ENCODE results near the gene LMNA.

The LMNA gene

DNA sequence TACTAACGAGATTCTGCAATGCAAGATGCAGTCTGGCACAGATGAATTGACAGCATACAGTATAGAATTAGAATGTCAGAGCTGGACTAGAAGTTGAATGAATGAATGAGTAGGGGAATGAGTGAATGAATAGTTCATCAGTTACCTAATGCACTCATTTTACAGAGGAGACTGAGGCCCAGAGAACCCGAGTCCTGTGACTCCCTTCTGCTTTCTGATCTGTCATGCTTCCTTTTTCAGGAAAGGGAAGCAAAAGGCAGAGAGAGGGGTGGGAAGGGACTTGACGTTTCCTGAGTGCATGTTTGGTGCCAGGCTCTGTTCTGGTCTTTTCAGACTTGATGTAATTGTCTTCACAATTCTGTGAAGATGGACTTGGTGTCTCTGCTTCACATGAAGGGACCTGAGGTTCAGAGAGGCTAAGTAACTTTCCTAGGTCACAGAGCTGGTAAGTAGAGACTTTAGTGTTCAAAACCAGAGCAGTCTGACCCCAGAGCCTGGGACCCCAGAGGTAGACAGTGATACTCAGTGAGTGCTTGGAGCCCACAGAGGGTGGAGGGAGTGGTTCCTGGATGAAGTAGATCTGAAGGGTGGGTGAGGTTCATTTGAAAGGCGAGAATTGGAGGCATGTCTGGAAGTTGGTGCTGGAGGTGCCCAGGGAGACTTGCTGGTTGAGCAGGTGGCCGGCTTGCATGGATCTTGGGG lies 24.2 kb upstream of the LMNA start:
- no peak for TF ChIP-seq GATA1 (IDR thresholded peaks at IDR 0.05; ENCODE audit: low read depth, low read length)
- TF ChIP-seq POLR2A (IDR thresholded peaks at IDR 0.05; ENCODE audit: low read length): no peak
- DNase-seq: no peak

DNA sequence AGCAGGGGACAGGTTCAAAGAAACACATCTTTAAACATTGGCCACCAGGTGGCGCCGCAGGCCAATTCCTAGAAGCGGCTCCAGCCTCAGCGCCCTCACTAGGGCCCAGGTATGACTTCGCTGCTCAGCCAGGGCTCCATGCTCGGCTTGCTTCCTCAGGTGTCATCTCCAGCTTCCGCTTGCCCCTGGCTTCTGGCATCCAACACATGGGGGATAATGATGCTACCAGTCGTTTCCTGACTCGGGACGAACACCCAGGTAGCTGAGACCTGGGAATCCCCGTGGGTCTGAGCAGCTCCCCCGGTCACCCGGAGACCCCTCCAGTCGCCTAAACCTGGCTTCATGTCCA lies 23.7 kb upstream of the LMNA start:
- DNase-seq: peak; percentile 82 to 92
- TF ChIP-seq GATA1 (IDR thresholded peaks at IDR 0.05; ENCODE audit: low read depth, low read length) (no peak), POLR2A (IDR thresholded peaks at IDR 0.05; ENCODE audit: low read length) (no peak)

DNA sequence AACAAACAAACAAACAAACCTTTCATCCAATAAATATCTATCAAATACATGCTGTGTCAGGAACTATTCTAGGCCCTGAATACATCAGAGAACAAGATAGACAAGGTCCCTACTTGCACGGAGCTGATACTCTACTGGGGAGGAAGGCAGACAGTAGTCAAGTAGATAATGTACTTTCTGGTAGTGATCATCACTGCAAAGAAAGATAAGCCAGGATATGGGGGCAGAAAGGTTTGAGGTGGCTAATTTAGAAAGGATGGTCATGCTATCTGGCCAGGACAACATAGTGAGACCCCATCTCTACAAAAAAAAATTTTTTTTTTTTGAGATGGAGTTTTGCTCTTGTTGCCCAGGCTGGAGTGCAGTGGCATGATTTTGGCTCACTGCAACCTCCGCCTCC lies 22.9 kb upstream of the LMNA start:
- peak; percentile 22 to 62 for DNase-seq
- TF ChIP-seq GATA1 (IDR thresholded peaks at IDR 0.05; ENCODE audit: low read depth, low read length): no peak
- no peak for TF ChIP-seq POLR2A (IDR thresholded peaks at IDR 0.05; ENCODE audit: low read length)

DNA sequence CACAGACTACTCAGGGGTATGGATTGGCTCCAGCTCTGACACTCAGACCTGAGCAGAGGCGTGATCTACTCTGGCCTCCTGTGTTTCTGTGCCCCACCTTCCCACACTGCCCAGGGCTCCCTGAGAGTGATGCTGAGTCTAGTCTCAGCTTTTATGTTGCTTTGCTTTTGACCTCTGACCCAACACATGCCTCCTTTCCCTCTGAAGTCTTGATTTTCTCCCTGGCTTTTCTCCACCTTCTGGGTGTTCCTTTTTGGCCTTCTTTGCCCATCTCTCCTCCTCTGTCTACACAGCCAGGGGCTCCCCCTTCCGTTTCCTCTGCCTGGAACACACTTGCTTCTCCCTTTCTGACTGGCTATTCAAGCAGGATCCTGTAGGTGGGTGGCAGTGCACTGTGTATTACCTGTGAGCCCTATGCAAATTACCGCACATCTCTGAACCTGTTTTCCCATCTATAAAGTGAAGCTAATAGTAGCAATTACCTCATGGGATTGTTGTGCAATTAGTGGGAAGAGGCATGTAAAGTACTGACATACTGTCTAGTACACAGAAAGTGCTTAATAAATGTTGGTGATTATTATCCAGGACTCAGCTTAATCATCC lies 18.5 kb upstream of the LMNA start:
- DNase-seq: no peak
- TF ChIP-seq POLR2A (IDR thresholded peaks at IDR 0.05; ENCODE audit: low read length) (no peak), GATA1 (IDR thresholded peaks at IDR 0.05; ENCODE audit: low read depth, low read length) (no peak)

DNA sequence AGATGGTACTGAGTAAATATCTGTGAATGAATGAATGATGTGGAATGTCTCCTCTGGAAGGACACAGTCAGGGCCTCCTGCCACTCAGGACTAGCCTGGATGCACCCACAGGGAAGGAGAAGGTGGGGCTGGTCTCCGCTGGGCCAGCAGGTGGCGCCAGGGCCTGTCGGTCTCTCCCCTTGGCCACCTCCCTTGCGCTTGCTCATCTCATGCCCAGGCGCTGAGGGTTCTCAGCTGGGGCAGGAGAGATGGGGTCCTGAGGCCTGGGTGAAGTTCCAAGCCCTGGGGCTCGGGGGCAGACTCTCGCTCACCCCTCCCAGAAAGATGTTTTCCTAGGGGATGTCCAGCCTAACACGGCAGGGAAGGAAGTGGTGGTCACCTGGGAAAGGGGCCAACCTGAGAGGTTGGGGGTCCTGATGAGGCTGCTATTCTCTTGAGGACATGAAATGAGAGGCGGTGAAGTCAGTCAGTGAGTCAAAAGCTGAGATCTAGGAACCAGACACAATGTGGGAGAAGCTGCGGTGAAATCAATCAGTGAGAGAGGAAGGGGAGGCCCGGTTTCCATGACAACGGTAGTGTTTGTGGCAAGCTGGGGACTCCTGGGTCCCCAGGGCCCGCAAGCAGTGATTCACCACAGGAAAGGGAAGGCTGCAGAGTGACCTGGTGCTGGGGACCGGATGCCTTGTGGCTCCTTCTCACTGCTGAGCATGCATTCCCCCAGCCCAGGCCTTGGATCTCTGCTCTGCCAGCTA lies 17.7 kb upstream of the LMNA start:
- TF ChIP-seq GATA1 (IDR thresholded peaks at IDR 0.05; ENCODE audit: low read depth, low read length): no peak
- DNase-seq: peak; percentile 80 to 91

DNA sequence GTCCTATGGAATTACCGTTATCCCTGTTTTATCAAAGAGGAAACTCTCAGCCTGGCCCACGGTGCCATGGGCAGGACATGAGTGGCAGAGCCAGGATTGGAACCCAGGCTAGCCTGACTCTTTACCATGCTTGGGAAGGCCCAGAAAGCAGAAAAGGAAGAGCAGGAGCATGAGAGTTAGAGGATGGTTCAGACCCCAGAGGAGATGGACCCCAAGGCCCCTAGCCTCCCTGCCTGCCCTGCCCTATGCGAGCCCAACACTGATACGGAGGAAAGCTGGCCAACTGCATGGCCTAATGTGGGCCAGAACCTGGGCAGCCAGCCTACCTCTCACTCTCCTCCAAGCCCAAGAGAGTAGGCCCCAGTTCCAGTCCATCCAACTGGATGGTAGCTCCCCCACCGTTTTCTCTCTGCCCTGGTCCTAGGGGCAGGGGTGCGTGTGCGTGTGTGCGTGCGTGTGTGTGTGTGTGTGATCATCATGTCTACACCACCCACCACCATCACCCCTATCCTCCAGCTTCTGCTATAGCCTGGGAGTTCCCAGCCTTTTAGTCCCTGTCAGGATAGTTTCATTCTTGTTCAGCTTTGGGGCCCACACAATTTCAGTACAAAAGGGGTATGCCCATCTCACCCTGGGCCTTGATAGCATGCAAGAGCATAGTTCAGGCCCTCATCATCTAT lies 16.9 kb upstream of the LMNA start:
- TF ChIP-seq POLR2A (IDR thresholded peaks at IDR 0.05; ENCODE audit: low read length): no peak
- TF ChIP-seq GATA1 (IDR thresholded peaks at IDR 0.05; ENCODE audit: low read depth, low read length): no peak
- DNase-seq: no peak

DNA sequence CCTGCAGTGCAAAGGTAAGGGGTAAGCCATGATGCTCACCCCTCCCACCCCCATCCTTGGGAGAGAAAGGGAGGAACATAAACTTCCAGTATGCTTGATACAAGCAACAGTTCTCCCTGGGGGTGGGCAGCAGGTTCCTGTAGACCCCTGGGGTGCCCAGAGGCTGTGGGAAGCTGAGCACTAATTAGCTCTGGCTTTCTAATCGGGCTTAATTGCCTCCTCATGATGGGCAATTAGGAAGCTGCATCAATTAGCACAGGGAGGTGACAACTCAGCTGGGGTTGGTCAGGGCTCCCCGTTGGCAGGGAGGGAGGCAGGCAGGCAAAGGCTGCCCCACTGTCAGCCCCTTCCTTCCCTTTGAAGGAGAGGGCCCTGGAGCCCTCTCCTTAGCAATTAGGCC lies 15.7 kb upstream of the LMNA start:
- DNase-seq: no peak
- TF ChIP-seq GATA1 (IDR thresholded peaks at IDR 0.05; ENCODE audit: low read depth, low read length) (no peak), POLR2A (IDR thresholded peaks at IDR 0.05; ENCODE audit: low read length) (no peak)

DNA sequence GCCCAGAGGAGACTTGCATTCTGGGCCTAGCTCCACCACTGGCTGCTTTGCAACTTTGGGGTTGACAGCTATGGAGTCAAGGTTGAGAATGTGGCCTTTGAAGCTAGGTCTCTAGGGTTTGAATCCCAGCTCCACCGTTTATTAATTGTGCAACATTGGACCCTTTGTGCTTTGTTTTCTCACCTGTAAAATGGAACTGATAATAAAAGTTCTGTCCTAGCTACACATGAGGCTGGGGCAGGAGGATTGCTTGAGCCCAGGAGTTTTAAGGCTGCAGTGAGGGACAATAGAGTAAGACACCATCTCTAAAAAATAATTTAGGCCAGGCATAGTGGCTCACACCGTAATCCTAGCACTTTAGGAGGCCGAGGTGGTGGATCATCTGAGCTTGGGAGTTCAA lies 15.2 kb upstream of the LMNA start:
- no peak for DNase-seq
- no peak for TF ChIP-seq GATA1 (IDR thresholded peaks at IDR 0.05; ENCODE audit: low read depth, low read length)
- TF ChIP-seq POLR2A (IDR thresholded peaks at IDR 0.05; ENCODE audit: low read length): no peak

DNA sequence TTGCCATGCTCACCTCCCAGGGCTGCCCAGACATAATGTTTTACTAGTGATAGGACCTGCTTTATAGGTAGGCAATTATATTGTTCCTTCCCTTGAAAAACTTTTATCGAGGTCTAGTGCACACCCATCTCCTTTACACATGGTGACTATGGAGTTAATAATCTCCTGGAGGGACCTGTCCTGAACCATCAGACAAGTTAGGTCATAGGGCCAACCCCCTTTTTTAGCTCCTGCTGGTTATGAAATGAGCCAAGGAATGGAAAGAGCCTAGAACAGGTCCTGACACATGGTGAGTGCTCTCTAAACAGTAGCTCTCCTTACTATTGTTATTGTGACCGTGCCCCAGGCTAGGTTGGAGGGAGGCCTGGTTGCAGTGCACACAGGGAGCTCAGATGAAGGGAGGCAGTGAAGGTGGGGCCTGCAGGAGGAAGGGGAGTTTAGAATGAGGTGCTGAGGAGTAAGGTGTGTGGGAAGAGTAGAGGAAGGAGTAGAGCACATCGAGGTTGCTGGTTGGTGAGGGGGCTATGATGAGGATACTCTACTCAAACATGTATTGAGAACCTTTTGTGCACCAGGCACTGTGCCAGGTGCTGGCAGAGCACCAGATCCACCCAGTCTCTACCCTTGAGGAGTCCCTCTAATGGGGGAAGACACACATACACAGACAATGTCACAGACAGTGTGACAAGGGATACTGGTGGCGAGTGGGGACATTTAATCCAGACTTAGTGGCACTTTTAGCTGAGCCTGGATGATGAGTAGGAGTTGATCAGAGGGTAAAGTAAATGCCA lies 14.1 kb upstream of the LMNA start:
- TF ChIP-seq POLR2A (IDR thresholded peaks at IDR 0.05; ENCODE audit: low read length) (no peak), GATA1 (IDR thresholded peaks at IDR 0.05; ENCODE audit: low read depth, low read length) (no peak)
- peak; percentile 33 to 51 for DNase-seq

DNA sequence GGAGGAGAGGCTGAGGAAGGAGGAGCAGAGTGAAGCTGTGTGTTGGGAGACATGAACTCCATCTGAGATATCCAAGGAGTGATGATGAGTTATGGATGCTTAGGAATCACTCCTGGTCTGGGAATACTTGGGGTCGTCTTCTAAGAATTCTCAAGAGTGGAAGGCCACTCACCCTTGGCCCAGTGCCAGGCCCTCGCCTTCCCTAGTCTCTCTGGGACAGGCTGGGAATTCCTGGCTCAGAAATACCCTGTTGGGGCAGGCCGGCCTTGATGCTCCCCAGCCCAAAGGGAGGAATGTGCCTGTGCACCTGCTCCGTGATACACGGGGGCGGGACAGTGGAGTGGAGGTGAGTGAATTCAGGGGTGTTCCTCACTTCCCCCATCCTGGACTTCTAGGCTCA lies 12.6 kb upstream of the LMNA start:
- TF ChIP-seq POLR2A (IDR thresholded peaks at IDR 0.05; ENCODE audit: low read length) (no peak), GATA1 (IDR thresholded peaks at IDR 0.05; ENCODE audit: low read depth, low read length) (no peak)

DNA sequence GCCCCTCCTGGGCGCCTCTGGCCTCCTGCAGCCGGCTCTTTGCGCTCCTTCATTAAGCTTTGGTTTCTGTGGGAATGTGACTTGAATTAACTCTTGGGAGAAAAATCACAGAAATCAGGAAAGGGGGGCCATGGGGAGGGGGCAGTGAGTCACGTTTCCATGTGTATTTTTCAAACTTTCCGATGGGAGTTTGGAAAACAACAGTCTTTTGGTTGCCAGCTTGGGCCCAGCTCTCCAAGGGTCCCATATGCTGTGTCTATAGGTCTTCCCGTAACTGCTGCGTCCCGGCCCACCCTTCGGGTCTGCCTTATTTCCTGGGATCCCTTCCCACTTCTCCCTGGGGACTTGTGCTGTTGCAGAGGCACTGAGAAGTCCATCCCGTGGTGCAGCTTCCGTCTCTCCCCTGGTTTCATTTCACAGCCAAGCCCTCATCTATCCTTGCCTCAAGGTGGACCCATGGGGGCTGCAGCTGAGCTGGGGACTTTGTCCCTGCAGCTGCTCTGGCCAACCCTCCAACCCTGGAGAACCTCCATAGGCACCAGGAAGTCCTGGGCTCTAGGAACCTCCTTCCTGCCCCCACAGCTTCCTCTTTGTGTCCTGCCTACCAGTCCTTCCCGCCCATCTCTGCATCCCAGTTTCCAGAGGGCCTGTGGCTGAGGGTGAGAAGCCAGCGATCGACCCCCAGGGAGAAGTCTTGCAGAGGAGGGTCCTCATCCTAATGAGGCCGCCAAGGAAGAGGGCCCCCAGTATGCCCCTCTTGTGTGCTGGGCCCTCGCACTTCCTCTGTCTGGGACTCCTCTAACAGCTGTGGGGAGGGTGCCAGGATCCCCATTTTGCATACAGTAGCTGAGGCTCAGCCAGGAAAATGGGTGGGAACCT lies 11.6 kb upstream of the LMNA start:
- DNase-seq: no peak
- TF ChIP-seq POLR2A (IDR thresholded peaks at IDR 0.05; ENCODE audit: low read length) (no peak), GATA1 (IDR thresholded peaks at IDR 0.05; ENCODE audit: low read depth, low read length) (no peak)

More for the DNA sequence above, 12.6 kb upstream of the LMNA start:
- no peak for DNase-seq

DNA sequence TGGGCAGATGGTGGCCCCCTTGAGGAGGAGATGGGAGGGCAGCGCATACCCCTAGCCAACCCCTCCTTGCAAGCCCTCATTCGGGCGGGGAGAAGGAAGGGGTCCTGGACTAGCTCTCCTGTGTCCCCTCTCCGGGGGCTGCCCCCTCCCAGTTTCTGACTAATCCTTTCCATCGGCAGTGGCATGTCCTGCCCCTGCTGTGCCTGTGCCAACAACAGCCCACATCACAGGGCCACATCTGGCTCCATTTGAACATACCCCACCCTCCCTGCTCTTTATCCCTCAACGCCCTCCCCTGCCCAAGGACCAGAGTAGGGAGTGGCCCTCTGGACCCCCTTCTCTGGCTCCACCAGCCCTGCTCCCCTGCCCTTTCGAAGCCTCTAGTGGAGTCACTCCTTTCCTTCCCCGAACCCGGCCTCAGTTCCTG lies 11.0 kb upstream of the LMNA start:
- TF ChIP-seq POLR2A (IDR thresholded peaks at IDR 0.05; ENCODE audit: low read length): no peak
- TF ChIP-seq GATA1 (IDR thresholded peaks at IDR 0.05; ENCODE audit: low read depth, low read length): no peak
- peak; percentile 68 to 74 for DNase-seq

All from erythroblast (primary cell).